NCI-H2081 (cell line): ENCODE data around the gene NCBP2L.
A peak's percentile ranks its signal among the peaks of the same experiment; 100 is the strongest.

ENCODE experiments used
- DNase-seq, 2 experiments: peaks; one replicate each; lab custom pipeline; 2025; lab: John Stamatoyannopoulos, UW

Gene NCBP2L

DNA sequence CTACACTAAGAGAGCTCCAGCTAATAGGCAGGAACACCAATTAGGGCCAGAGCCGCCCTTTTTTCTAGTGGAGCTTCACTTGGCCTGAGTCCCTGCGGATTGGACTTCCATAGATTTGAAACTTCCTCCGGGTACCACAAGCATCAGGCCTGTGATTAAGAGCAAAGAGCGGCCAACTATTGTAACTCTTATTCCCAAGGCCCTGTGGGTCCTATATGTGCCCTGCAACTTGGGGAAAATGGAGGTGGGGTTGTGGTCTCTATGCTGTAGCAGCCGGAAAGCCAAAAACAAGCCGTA, at the start of gene NCBP2L:
Gene NCBP2L (plus strand): TSS at position 198 of the 297 bp plus-strand sequence. CDS start 16,488 bp downstream, outside the sequence.
- DNase-seq, result no peak

DNA sequence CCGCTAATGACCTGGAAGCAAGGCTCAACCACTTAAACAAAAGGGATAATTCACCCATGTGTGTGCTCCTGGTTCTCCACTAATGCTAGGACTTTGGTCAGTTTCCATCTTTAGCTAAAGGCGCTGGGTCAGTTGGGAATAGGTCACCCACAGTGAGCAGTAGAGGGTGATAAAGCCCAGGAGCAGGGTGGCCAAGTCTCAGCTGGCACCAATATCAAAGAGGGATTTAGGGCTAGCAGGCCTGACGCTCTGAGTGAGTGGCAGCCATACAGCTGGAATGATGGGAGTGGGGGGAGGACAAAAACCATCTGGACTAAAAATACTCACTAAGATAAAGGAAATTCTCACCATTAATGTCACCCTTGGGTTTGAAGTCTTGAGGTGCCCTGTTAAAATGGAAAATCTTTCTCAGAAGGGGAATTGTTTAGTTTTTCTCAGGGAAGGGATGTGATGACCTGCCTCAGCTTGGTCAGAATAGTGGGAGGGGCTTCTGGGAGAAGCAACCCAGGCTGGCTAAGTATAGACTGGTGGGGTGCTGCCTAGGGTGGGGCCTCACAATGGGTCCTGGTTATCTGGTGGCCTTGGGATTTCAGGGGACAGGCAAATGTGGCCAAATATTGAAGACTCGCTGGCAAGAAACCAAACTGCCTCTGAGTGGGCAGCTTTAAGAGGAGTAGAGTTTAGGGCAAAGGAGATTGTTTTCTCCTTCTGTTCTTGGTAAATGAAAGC, 49.0 kb upstream of the NCBP2L start:
- DNase-seq, result peak in 1 of 2 experiments; percentile 33

DNA sequence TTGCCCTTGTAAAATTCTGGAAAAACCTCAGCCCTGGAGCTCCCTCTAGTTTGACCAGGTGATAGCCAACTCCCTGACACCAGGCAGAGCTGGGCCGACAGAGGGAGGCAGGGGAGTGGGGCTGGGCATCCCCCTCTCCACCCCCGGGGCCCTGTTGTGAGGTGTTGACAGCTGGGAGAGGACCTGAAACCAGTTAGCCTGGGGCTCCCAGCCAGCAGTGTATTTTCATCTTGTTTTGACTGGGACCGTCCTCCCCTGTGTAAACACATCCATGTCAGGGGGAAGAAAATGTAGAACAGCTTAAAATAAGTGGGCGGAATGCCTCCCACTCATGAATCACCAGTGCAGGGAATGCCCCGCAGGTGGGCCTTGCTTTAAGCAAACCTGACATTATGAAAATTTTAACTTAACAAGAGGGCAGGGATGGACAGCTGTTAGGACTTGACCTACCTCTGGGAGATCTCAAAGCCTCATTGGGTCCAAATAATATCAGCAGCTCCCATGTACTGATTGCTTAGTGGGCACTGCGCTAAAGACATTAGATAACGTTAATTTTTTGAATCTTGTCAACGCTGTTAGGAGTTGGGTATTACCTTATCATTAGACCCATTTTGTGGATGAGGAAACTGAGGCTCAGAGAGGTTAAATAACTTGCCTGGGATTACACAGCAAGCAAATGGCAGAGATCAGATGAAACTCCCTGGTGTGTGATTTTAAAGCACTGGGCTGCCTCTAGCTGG, 47.8 kb upstream of the NCBP2L start:
- peak; percentile 69 to 88 for DNase-seq

DNA sequence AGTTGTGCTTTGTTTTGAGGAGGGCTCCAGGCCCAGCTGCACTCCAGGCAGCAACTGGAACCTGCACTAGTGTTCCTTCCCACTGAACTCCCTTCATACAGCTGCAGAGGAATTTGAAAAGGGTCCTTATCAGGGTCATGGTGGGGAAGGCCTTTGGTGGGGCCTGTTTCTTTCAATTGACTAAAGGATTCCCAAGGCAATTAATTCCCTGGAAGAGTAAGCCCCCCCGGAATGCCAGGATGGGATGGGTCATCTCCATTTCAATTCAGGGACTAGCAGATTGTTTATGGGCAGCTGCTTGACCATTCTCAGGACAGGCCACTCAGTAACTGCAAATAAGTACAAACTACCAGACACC, 47.3 kb upstream of the NCBP2L start:
- no peak for DNase-seq

DNA sequence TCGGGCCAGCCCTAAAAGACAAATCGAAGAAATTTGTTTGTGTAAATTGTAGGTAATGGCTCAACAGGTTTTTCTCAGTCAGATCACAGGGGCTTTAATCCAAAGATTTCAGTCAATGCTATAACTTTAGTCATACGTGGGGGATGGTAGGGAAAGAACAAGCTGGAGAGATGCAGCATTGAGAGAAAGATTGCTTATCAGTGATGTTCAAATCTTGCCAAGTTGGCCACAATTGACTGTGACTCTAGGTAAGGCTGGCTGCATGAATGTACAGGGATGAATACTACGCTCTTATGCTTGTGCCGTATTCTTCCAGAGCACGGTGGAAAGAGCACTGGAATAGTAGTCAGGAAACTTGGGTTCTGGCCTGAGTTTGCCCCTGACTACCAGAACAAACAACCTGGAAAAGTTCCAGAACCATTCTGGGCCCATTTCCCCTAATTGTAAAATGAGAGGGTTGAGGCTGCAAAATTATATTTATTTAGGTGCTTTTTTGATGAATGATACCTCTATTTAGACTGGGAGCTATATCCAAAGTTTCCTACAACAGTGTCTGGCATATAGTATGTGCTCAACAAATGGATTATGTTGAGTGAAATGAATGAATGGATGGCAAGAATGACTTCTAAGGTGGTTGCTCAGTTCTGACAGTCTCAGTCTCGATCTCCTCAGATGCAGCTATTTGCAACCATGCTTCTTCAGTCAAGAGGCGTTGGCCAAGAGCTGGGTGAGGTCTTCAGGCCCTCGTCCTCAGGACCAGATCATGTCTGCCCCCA, 46.4 kb upstream of the NCBP2L start:
- peak in 1 of 2 experiments; percentile 22 for DNase-seq

DNA sequence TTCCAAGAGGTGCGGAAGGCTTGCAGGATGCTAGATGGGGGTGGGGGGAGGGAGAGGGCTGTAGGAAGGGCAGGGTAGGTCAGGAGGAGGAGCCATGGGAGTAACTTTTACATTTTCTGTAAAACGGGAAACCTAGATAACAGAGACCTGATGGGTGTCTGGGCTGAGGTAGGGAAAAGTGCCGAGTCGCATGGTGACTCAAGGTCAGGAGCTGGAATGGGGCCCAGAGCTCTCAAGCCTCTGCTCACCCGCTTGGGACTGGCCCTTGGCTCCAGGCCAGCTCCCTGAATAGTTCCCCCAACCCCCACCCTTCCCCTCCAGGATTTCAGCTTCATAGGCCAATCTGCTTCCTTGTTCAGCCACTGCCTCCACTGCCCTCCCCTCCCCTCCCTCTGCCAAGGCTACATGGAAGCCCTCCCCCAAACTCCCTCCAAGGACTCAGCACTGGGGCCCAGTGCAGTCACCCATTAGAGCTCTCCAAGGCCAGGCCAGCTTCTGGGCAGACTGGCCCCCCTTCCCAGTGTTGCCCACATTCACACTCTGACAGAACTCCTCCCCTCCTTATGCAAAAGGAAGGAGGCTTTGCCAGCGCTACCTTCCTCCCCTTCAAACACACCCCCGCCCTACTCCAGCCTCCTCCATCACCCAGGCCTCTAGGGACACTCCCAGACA, 45.6 kb upstream of the NCBP2L start:
- no peak for DNase-seq

DNA sequence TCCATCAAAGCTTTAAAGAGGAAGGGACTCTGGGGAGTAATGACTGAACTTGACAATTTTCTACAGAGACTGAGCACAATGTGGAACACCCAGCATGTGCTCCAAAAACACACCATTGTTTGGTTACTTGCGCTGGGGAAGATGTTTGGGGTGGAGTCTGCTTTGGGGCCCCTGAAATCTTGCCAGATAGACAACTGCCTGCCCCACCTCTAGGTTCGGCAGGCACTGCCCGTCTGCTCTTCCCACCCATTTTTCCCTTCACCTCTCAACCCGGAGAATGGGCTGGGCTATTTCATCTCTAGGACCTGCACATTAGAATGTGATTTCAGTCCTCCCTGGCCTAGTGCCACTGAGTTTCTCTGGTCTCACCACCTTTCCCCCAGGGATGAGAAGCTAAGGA, 43.8 kb upstream of the NCBP2L start:
- DNase-seq, result no peak

DNA sequence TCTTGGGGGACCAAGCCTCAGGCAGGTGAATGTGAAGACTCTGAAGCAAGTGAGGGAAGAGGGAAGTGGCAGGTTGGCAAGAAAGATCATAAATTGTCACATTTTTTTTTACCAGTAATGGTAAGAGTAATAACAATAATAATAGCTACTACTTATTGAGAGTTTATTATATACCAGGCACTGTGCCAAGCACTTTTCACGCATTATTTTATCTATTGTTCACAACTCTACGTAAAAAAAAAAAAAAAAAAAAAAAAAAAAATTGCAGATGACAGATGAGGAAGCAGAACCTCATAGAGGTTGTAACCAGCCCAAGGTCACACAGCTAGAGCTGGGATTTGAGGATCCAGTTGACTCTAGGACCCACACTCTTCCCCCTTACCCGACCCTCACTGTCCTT, 42.9 kb upstream of the NCBP2L start:
- DNase-seq, result no peak

DNA sequence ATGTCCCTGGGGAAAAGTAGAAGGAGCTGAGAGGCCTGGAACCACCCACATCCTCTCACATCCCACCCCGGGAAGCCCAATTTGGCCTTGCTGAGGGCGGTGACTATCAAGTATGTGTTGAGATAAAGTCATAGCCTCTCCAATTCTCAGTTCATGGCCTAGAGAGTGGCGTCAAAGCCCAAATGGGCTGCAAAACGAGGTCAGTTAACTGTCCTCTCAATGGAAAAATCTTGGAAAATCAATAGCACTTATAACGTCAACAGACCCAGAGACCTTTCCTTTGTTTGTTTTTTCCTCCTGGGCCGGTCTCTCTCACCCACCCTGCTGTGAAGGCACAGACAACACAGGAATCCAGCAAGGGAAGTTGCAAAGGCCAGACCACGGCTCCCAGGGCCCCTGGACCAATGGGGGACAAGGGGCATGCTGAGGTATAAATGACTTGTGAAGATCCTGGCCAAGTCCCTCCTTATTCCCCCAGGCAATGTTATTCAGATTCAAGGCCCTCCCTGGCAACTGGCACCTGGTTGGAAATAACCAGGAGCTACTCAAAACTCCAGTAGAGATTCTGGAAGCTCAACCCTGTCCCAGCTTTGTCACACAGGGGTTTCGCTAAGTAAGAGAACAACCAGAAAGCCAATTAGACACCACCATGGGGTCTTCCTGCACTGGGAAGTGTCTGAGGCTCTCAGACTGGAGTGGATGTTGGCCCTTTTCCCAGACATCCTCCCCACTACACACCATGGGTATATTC, 40.6 kb upstream of the NCBP2L start:
- peak; percentile 48 to 88 for DNase-seq

DNA sequence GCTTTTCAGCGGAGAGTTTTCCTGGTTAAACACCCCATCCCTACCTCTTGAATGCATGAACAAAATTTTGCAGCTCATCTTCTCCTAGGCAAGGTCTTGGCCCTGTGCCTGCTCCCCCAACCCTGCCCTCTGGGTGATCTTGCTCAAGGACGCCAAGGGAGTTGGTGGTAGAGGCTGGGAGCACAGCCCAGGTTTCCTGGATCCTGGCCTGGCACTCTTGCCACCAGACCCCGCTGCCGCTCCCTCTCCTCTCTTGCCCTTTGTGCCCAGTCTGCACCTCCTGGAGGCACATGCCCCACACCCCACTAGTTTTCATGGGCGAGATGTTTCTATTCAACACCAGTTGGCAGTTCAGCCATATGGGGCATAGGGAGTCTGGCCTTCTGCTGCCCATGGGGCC, 39.3 kb upstream of the NCBP2L start:
- DNase-seq, result no peak

DNA sequence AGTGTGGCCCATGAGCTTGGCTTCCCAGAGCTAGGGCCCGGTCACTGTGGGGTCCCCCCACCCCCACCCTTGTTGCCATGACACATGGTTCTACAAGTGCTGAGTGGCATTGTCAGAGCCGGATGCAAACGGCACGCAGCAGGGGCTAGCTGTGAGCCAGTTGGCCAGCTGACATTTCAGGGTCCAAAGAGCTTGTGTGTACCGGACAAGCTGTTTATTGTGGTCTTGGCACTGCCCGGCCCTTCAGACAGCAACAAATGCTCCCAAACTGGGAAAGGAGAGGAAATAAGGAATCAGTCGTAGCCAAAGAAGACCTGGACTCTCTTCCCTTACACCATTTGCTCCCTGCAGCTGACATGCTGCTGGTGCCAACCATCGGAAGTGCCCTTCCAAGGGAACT, 38.8 kb upstream of the NCBP2L start:
- DNase-seq, result no peak

DNA sequence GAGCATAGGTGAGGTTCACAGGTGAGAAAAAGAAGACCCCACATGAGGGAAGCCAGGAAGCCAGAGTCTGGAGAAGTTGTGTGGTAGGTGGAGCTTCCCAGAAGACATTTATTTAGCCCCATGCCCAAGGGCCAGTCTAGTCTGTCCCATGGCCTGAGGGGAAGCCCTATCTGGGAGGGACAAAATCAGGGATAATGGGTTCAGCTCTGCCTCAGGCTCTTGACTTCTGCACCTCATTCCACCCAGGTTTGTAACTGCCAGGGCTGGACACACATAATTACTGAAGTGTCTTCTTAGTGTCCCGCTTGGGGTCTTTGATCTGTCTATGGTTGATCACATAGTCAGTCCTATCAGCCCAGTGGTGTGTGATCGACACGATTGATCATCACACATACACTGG, 38.0 kb upstream of the NCBP2L start:
- DNase-seq, result no peak

DNA sequence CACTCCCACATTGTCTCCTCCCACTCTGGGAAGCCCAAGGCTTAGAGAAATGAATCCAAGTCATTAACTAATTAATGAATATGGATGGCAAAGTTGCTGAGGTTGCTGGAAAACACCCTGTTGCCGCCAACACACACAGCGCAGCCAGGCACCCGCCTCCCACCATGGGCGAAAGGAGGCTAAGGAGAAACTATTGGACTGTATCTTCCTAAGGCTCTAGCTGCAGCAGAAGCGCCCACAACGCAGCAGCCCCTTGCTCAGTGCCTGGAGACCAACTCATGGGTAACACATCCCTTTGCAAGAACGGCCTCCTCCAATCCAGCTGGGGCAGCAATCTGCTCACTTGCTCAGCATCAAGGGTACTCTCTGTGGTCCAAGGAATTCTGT, 36.1 kb upstream of the NCBP2L start:
- DNase-seq, result no peak

DNA sequence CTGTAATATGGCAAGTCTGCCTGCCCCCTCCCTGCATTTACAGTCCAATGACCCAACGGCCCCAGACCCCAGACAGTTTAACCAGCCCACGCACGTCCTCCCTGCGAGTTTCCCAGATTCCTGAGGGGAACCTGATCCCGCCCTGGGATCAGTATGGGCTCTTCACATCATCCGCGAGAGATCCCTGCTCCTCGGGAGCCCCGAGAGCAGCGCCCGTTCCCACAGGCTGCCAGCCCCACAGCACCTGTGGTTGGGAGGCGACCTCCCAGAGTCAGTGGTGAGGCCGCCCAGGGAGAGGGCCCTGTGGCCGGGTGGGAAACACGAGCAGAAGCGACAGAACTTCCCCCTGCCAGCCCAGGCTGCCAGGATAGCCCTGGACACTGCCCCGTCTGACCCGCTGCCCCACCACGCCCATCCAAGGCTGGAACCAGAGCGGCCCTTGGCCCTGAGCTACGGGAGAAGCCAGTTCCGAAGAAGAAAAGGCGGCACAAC, 34.8 kb upstream of the NCBP2L start:
- no peak for DNase-seq

DNA sequence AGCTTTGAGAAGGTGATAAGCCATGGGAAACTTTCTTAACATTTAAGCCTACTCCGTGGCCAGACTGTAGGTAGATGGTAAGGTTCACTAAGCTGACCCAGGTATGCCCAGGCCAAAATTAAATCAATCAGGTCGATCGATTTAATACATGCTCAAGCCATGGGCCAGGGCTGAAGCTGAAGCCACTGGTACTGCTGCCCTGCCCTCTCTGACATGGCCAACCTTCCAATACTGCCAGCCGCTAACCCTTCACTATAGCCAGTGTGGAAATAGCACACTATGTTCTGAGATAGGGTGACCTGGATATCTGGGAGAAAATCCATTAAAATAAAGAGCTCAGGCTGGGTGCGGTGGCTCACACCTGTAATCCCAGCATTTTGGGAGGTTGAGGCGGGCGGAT, 33.5 kb upstream of the NCBP2L start:
- no peak for DNase-seq

DNA sequence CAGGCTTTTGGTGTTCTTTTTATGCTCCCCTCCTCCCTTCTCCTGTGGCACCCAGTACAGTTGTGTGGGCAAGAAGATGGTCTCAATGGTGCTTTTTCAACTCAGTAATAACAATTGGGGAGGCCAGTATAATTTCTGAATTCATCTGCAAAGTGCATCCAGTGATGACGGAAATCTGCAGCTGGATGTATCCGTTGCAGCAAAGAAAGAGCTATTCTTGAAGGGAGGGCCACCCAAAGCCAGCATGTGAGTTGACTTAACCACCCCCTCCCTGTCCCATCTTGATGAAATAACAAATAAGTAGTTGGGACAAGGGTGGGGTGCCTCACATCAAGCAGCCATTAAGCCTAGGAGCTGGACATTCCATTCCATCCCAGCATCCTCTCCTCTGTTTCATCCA, 32.7 kb upstream of the NCBP2L start:
- no peak for DNase-seq

DNA sequence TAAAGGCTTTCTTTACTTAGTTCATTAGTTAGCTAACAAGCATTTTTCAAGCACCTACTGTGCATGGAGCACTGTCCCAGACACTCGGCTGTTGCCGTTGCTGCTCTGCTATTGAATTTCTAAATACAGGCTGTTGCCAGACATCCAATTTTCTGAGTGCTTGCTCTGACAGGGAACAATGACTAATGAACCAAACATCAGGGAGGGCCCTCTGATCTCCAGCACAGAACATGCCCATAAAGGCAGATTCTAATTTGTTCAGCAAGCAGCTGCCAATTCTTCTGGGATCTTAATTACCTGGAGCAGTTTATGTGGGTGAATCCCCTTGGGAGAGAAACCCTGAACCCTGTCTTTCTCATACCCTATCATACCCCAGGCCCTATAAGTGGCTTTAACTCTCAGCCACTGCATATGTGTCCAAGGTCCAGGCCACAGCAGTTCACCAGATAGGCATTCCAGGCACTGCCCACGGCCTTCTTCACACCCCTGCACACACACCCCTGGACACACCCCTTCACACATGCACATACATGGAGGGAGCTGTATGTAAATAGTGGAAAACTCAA, 29.9 kb upstream of the NCBP2L start:
- DNase-seq, result peak; percentile 57 to 90

DNA sequence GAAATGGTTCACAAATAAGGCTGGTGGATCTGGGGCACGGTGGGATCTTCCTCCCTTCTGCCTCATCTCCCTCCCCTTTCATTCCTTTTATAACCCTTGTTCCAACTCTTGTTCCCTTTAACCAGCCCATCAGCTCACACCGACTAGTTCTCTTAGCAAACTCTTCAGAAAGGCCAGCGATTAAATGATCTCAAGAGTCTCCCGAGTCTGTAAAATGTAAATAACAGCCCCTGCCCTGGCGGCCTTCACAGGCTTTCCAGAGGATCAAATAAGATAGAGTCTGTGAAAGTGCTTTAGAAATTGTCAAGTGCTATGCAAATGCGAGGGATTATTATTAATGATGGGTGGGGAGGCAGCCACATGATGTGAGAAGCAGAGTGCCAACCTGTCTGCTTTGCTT, 29.0 kb upstream of the NCBP2L start:
- no peak for DNase-seq

DNA sequence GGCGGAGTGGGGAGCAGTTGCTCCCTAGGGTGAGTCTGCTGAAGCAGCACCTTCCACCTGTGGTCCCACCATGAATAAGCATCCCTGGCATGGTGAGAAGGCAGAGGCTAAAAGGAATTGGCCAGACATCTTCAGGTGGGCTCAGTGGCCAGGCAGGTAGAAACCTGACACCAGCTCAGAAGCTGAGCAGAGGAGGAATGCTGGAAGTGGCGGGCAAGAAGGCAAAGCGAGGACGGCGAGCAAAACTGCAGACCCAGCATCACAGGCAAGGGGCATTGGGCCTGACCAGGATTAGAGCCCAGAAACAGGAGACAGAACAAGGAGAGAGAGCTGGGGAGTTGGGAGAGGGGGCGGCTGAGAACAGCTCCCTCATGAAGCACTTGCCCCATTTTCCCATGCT, 27.3 kb upstream of the NCBP2L start:
- no peak for DNase-seq

DNA sequence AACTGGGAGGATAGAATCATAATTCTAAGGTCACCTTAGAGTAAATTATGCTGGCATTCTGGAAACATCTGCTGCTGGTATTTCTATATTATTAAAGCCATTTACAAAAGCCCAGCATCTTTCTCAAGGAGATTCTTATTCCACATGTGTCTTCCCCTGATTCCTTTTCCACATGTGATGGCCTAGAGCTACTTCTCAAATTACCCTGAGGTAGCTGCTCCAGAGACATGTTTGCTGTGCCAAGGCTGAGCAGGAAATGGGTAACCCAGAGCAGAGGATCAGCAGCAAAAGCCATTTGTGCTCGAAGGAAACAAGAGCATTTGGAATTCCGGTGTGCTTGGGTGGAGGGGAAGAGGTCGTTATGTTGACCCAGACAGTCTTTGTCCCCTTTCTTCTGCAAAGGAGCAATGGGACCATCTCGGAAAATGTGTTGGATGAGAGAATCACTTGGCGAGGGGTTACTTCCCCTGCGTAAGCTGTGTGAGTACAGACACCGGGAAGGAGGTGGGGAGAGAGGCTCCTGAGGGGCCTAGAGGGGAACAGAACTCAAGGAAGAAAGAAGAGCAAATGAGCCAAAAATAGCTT, 26.6 kb upstream of the NCBP2L start:
- no peak for DNase-seq

DNA sequence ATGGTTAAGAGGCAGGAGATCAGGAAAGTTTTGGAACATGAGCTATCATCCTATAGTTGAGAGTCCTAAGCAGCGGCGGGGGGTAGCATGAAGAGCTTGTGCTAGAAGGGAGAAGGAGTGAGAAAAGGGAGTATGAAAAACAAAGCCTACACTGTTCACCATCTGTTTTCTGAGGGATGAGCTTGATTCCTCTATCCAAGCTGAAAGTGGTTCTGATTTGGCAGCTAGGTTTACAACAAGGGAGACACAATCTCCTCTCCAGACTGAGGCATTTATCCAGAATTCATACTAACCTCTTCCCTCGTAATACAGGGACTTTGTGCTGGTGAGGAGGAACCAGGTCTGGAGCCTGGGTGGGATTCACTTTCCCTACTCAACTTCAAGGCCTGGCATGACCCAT, 25.5 kb upstream of the NCBP2L start:
- DNase-seq, result no peak
